Kidney capillary endothelial cell (primary cell): ENCODE results near the gene ZNF618.

ENCODE experiments used
- DNase-seq: peaks from one replicate; pipeline ENCODE4 v3.0.0-alpha.2; 2018; ENCODE audit warnings: low spot score

ZNF618 gene

GRCh38 chr9:113882636-113883164 lies 6.6 kb downstream of the ZNF618 start:
- no peak for DNase-seq

- no peak for DNase-seq
Measured at GRCh38 chr9:113885183-113886025, 9.3 kb downstream of the ZNF618 start.

- no peak for DNase-seq
Measured at GRCh38 chr9:113886026-113886369, 9.9 kb downstream of the ZNF618 start.

- no peak for DNase-seq
Measured at GRCh38 chr9:113886466-113886865, 10.4 kb downstream of the ZNF618 start.

- peak; percentile 39 for DNase-seq
Measured at GRCh38 chr9:113886933-113887332, 10.8 kb downstream of the ZNF618 start.

GRCh38 chr9:113887436-113887835 lies 11.3 kb downstream of the ZNF618 start:
- DNase-seq = no peak

- DNase-seq = no peak
Measured at GRCh38 chr9:113888336-113888735, 12.2 kb downstream of the ZNF618 start.

- DNase-seq = no peak
Measured at GRCh38 chr9:113888976-113889375, 12.9 kb downstream of the ZNF618 start.

- no peak for DNase-seq
Measured at GRCh38 chr9:113890704-113891103, 14.6 kb downstream of the ZNF618 start.

GRCh38 chr9:113892861-113893491 lies 16.9 kb downstream of the ZNF618 start:
- no peak for DNase-seq

- no peak for DNase-seq
Measured at GRCh38 chr9:113894166-113894565, 18.1 kb downstream of the ZNF618 start.

GRCh38 chr9:113895526-113895925 lies 19.4 kb downstream of the ZNF618 start:
- DNase-seq = no peak

- DNase-seq = no peak
Measured at GRCh38 chr9:113896713-113897112, 20.6 kb downstream of the ZNF618 start.

- DNase-seq = no peak
Measured at GRCh38 chr9:113898151-113898550, 22.0 kb downstream of the ZNF618 start.

- DNase-seq = no peak
Measured at GRCh38 chr9:113898596-113898995, 22.5 kb downstream of the ZNF618 start.

GRCh38 chr9:113899205-113899604 lies 23.1 kb downstream of the ZNF618 start:
- no peak for DNase-seq

GRCh38 chr9:113901221-113901688 lies 25.1 kb downstream of the ZNF618 start:
- DNase-seq = no peak

- no peak for DNase-seq
Measured at GRCh38 chr9:113903514-113904077, 27.5 kb downstream of the ZNF618 start.

GRCh38 chr9:113906411-113907110 lies 30.5 kb downstream of the ZNF618 start:
- no peak for DNase-seq

GRCh38 chr9:113907282-113907681 lies 31.2 kb downstream of the ZNF618 start:
- no peak for DNase-seq

- DNase-seq = no peak
Measured at GRCh38 chr9:113909421-113909820, 33.3 kb downstream of the ZNF618 start.

GRCh38 chr9:113910036-113910639 lies 34.0 kb downstream of the ZNF618 start:
- no peak for DNase-seq
